CD4-positive, alpha-beta T cell treated with Interferon gamma for 1 hour (primary cell): ENCODE results near the gene TMIGD3.

Experiments used
- DNase-seq: peaks from one replicate; pipeline ENCODE4 v3.0.0-alpha.2; 2020

The TMIGD3 gene

DNA sequence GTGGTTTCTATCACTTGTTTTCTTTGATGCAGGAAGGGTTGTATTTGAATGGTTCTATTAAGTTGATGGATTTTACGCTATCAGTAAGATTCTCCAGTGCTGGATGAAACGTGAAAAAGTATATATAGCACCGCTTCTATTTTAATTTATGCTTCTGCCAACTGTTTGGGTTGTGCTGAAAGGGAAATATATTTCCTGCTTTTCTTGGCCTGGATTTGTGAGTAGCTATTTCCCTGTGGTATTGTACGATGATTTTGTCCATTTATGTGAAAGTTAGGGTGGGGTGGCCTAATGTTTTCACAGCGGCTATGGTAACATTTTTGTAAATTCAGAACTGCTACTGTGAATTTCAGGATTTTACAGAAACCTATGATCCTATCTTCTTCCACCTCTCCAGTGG lies 29.3 kb downstream of the TMIGD3 start:
- no peak for DNase-seq

DNA sequence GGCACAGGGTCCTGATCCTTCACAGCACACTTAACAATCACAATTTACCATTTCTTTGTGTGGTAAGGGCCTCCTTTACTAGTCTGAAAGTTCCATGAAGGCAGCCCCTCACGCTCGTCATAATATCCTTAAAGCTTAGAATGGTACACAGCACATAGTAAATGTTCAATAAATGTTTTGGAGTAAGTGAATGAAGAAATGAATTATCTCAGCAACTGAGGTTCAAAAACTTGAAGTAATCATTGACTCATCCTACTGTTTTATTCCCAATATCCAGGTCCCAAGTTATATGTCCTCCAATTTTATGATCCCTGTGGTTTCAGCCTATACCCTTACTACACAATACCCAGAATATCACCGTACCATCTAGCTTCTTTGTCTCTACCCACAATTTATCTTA lies 31.9 kb downstream of the TMIGD3 start:
- DNase-seq: no peak

DNA sequence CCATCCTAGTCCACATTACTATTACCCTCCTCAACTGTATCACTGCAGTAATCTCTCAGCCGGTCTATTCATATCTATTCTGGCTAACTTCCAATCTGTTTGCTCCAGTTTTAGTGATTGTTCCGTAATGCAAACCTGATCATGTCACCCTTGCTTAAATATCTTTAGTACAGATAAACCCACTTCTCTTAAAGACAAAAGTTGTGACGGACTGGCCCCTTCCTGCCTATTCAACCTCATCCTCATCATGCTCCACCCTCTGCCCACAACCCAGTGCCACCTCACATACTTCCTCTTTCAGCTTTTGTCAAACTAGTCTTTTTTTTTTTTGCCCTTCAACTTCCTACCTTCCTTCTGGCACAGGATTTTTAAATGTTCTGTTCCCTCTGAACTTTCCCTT lies 32.4 kb downstream of the TMIGD3 start:
- DNase-seq: peak; percentile 87

DNA sequence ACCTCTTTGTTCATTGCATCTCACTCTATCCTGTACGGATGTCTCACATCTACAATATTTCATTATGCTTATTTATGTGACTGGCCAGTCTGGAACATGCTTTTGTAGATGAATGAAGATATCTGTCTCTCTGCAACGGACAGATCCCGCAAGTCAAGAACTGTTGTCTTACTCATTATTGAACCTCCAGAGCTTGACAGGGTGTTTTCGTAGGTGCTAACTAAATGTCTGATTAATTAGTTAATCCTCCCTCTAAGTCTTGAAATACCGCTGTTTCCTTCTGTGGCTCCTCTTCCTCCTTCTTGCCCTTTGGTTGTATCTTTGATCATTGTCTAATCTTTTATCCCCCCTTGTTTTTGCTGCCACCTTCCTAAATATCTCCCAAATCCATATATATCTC lies 32.8 kb downstream of the TMIGD3 start:
- DNase-seq: no peak

DNA sequence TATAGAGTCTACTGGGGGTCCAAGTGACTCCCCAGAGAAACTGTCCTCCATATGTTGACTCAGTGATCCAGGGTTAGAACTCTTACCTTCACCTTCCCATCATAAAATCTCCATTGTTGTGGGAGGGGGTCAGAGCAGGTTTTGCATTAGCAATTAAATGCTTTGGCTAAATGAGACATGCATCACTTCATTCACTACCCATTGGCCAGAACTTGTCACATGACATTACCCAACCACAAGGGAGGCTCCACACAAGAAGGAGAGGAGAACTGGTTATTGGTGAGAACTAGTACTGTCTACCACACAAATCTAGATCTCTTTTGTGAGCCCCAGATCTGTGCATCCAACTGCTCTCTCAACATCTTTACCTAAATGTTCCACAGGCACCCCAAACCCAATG lies 33.9 kb downstream of the TMIGD3 start:
- no peak for DNase-seq

DNA sequence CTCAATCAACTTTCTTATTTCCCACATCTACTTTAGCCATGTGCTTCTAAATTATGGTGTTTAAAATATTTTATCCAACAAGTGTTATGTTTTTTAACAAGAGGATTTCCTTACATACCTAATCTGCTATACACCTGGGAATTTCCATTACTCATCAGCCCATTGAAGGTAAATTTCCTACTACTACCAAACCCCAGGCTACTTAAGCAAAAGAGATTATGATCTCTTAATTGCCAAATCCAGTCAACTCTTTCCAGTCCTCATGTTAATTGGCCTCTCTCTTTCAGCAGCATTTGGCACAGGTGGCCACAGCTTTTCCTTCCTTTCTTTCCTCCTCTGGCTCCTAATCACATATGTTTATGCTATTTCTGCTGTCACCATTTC lies 34.7 kb downstream of the TMIGD3 start:
- DNase-seq: no peak

DNA sequence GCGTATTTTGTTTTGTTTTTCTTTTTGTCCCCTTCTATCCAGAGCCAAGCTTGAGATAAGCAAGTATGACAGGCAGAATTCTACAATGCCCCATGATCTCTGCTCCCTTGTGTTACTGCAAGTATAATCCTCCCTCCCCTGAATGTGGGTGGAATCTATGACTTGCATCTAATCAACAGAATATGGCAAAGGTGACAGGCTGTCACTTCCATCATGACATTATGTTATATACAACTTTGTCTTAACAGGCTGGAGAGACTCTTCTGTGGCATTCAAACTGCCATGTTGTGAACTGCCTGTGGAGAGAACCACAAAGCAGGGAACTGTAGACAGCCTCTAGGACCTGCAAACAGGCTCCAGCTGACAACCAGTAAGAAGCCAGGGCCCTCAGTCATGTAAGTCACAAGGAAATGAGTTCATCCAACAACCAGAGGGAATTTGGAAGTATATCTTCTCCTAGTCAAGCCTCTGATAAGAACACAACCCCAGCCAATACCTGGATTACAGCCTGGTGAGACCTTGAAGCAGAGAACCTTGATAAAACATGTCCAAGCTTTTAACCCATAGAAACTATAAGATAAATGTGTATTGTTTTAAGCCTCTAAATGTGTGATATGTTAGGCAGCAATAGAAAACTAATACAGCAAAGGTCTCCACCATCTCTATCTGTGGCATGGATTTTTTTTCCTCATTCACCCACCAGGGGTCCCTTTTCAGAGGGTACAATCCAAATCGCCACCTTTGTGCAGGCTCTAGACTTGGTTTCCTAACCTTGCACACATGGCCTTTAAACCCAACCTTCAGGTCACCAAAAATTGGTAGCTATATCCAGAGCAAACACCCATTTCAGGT lies 35.3 kb downstream of the TMIGD3 start:
- DNase-seq: no peak

DNA sequence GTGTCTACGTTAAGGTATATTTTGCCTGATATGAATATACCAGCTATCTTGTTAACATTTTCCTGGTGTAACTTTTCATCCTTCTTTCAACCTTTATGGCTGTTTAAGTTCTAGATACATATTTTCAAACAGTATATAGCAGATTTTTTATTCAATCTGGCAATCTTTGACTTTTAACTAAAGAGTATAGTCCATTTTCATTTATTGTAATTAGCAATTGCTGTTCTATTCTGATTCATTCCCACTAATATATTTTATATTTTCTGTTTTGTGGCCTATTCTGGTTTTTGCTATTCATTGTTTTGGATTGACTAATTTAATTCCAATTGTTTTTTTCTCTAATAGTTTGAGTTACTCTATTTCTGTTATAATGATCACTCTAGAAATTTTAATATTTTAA lies 37.0 kb downstream of the TMIGD3 start:
- no peak for DNase-seq

DNA sequence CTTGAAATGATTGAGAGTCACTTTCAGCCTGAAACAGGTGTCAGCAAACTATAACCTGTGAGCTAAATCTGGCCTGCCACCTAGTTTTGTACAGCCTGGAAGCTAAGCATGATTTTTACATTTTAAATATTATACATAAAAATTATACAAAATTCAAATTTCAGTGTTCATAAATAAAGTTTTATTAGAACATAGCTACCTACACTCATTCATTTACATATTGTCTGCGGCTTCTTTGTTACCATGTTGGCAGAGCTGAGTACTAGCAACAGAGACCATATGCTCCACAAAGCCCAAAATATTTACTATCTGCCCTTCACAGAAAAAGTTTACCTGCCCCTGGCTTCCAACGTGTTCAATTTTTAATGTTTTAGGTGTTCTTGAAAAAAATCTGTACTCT lies 37.7 kb downstream of the TMIGD3 start:
- no peak for DNase-seq

DNA sequence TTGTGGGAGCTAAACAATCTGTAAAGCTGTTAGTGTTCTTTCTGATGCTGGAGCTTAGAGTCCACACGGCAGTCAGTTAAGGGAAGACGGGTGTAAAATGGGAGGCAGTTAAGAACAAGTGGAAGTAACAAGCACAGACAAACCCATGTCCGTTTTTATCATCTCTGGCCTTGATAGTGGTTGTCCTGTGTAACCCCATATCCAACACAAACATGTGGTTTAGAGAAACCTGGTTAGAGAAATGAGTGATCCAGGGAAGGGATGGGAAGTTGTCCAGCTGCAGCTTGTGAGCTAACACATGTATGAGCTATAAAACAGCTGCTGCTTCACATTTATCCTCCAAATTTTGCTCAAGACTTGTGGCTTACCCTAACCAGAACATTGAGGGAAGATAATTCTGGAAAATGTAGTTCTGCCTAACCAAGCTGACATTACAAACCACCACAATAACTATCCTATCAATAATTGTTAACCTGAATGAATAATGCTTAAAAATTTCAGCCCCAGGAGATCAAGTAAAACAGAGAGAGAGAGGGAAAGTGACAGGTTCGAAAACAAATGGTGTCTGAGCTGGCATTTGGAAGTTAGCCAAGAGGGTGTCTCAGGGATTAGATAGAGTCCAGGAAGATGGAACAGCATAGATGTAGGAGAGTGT lies 40.3 kb downstream of the TMIGD3 start:
- no peak for DNase-seq

DNA sequence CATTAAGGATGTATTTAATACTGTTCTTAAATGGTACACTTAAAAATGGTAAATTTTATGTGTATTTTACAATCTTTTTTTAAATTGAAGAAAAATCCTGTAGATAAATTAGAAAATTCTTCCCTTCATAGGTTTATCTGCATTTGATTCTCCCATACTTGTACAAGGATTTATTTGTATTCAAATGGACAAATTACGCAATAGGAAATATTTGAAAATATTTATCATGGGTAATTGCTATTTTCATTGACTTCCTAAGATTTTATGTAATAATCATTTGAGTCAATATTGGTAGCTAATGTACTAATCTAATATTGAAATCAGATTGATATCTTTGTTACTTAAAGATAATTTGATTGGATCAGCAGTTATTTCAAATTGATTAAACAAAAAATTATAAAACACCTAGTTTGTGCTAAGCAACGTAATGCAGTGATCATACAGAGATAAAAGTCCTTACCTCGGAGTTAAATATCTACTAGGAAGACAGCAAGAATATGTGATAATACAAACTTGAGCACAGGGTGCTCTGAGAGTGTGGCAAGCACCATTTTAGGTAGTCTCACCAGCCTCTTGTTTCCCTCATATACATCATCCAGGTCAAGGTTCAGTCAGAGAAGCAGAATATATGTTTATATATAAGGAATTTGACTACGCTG lies 40.9 kb downstream of the TMIGD3 start:
- no peak for DNase-seq

DNA sequence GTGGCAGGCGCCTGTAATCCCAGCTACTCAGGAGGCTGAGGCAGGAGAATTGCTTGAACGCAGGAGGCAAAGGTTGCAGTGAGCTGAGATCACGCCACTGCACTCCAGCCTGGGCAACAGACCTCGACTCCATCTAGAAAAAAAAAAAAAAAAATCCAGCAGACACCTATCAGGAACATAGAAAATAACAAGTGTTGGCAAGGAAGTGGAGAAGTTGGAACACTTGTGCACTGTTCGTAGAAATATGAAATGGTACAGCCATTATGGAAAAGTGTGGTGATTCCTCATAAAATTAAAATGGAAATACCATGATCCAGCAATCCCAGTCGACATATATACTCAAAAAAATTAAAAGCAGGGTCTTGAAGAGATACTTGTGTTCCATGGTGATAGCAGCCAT lies 41.7 kb downstream of the TMIGD3 start:
- DNase-seq: no peak

DNA sequence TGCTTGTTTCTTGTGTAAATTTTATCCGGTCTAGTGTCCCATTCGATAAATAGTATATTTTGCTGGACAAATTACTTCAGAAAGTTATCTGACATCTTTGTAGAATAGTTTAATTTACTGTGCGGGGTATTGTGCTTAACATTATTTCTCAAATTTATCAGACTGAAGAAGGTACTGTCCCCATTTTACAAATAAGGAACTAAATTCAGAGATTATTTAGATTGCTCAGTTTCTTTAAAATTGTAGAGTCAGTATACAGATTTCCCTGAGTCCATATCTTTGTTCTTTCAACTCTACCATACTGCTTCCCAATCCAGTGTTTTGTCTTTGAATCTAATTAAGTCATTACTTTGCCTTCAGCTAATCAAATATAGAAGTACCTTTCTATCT lies 47.8 kb downstream of the TMIGD3 start:
- DNase-seq: no peak

DNA sequence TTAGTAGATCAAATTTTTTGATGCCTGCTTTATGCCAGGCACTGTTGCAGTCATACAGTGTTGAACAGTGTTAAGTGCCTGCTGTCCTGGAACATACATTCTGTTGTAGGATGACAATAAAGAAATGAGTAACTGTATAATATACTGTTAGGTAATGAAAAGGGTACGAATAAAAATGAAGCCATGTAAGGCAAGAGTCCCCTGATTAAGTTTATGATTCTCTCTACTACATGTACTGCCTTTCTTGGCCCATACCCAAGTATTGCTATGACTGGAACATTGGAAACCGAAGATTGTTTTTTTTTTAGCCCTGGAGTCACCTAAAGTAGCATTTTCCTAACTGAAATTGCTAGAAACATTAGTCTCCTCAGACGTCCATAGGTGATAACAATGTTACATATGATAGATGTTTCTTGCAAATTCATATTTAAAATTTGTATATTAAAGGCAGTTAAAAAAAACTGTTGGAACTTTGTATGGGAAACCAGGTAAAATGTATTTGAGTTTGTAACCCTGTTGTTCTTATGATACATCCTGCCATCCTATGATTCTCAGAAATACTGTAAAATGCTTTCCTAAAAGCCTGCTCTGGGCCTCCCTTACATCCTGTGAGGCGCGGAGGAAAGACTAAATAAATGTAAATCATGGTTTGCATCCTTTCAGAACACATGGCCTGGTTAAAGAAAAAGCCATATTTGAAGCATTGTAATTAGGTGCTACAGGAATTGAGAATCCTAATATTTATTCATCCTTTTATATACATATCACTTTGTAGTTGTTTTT lies 48.4 kb downstream of the TMIGD3 start:
- DNase-seq: no peak

DNA sequence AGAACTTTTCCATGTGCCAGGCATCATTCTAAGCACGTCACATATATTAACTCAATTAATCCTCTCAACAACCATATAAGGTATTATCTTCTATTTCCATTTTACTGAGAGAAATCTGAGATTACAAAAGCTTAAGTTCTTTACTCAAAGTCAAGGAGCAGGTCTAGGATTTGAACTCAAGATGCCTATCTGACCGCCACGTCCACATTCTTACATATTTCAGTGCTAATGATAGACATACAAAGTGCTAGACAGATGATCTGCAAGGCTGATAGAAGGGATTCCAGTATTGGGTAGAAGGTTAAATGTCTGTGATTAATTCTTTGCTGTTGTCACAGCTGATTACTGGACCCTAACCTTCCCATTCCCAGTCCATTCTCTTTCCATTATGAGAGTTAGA lies 49.7 kb downstream of the TMIGD3 start:
- no peak for DNase-seq

DNA sequence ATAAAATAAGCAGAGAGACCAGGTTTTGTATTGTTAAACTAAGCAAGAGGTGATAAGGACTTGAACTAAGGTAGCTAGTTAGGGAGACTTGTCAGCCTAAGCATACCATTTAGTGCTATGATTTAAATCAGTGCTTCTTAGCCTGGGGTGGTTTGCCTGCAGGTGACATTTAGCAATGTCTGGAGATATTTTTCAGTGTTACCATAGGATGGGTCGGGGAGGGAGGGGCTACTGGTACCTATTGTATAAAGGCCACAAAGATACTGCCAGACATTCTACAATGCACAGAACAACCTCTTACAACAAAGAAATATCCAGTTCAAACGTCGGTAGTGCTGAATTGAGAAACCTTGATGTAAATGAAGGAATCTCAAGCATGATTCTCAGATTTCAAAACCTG lies 50.9 kb downstream of the TMIGD3 start:
- DNase-seq: no peak

DNA sequence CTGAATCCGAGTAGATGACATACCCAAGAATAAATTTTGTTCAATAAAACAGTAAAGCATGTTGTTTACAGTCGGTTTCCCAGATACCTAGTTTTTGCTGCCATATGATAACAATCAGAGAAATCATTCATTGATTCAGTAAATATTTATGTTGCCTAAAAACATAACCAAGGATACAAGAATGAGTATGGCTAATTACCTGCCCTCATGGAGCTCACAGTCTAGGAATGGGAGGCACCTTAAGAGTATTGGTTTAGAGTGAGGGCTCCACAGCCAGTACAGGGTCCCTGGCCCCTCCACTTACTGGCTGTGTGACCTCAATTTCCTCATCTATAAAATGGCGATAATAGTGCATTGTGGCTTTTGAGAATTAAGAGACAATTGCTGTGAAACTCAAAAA lies 53.2 kb downstream of the TMIGD3 start:
- DNase-seq: no peak

DNA sequence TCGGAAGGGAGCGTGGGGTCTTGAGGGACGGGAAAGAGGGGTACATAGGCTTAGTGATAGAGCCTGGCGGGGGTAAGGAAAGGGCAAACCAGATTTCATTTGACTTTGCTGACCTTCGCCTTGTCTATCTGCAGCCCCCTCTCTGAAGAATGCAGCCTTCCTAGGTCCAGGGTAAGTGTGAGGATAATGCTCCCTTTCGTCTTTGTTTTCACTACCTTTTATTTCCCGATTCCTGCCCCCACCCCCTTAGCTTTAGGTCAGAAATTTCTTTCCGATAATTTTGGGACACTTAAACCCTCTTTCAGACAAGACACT lies 53.8 kb downstream of the TMIGD3 start:
- DNase-seq: no peak

DNA sequence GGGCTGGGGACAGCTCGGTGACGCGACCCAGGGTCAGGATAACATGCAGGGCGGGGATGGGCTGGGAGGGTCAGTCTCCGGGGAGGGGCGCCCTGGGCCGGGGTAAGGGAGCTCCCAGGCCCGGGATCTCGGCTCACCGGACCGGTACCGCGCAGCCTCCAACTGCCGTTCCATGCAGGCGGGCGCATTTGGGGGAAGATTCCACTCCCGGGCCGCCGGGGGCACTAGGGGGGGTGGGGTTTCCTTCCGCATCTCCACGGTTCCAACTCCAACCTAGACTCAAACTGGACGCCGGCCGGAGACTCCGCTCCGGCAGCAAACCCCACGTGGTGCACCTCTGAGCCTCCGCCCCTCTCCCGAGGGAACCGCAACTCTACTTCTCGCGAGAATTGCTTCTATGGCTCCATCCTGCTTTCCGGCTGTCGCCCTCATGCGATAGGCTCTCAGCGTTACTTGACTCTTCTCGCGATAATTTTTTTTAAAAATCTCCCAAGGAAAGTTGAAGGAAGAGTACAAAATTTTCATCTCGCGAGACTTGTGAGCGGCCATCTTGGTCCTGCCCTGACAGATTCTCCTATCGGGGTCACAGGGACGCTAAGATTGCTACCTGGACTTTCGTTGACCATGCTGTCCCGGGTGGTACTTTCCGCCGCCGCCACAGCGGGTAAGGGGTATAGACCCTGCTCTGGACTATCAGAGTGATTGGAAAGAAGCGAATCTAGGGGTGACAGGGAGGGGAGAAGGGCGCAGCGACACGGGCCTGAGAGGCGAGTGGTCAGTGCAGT lies 54.3 kb downstream of the TMIGD3 start, which contains the start of the genes ATP5PB and WDR77:
TSS of gene ATP5PB (plus strand) at position 547 of the 785 bp plus-strand sequence. CDS start at position 625, 78 bp downstream.
TSS of gene WDR77 (minus strand) at position 339 of the 785 bp plus-strand sequence. CDS start at position 252, 87 bp downstream.
- DNase-seq: peak; percentile 96

DNA sequence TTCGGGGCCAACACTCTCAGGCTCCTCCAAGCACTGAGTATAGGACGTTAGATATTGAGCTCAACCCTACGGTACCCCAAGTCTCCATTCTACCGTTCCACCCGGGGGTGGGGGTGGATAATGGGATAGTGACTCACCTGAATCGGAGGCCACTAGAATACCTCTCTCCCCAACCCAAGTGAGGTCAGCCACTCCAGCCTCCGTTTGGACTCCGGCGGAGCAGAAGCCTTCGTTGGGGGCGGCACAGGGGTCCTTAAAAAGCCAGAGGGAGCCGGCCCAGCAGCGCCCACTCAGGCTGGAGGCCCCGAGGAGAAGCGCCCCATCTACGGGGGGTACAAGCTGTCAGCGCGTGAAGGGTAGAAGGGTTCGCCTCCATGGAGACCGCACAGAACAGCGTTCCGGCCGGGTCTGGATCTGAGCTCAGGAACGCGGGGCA lies 54.9 kb downstream of the TMIGD3 start:
- no peak for DNase-seq

DNA sequence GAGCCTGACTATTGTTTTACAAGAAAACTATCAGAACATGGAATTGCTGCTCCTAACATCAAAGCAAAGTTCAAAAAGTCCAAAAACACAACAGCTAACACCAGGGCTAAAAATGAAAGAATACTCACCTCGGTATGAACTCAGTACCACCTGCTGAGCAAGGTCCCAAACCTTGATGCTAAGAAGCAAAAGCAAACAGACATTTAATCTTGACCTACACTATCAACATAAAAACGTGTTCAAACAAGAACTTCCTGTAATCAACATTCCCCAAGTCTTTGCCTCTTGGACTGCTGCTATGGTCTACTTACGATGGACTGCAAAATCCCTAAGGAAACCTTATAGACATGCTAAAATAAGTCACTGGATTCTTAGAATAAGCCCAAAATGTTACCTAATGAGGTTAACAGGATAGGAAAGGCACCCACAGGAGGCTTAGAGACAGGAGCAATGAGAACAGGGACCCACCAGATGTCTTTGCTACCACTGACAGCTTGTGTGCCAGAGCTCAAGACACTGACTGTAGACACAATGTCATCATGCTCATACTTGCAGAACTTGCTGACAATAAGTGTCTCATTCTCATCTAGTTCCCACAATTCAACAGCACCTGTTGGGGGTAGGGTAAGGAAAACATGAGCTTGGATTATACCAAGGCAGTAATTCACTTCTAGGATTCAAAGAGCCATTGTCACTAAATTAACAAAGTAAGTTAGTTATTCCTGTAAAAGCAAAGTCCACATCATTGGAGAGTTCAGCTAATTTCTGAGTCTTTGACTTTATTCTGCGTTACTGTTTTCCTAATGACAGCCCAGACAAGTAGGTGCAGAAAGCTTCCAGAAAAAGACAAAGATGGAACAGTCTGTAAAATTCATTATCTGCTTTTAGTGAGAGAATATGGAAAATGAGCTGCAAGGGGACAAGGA lies 56.2 kb downstream of the TMIGD3 start:
- no peak for DNase-seq
